HAP-1 (cell line): ENCODE data around the gene CDC14A.

Experiments used
- DNase-seq, 2 experiments: peaks; one replicate each; pipeline ENCODE4 v3.0.0-alpha.2; 2016 to 2020; ENCODE audit warnings: low spot score in 2 of 2
- H3K27me3 ChIP-seq: fragments of 250-450 bp; sonication (Bioruptor Pico); 2 replicates; pipeline ENCODE4 v1.5.1; 2020; ENCODE audit warnings: low read depth, mild to moderate bottlenecking, moderate library complexity
- H3K36me3 ChIP-seq: fragments of 250-450 bp; sonication (Bioruptor Pico); replicated peaks from 2 replicates; pipeline ENCODE4 v1.5.1; 2020; ENCODE audit warnings: mild to moderate bottlenecking
- H3K4me1 ChIP-seq: fragments of 250-450 bp; sonication (Bioruptor Pico); 2 replicates; pipeline ENCODE4 v1.5.1; 2020; ENCODE audit warnings: mild to moderate bottlenecking
- H3K4me3 ChIP-seq: fragments of 250-450 bp; sonication (Bioruptor Pico); 2 replicates; pipeline ENCODE4 v1.5.1; 2020; ENCODE audit warnings: mild to moderate bottlenecking, moderate library complexity
- H3K9me3 ChIP-seq: fragments of 250-450 bp; sonication (Bioruptor Pico); 2 replicates; pipeline ENCODE4 v1.5.1; 2020; ENCODE audit warnings: mild to moderate bottlenecking, moderate library complexity
- in situ Hi-C: fragments of 300-500 bp; cut with MboI; formaldehyde crosslinking; loops from 3 replicates; pipeline ENCODE4 v1.14.3; 2020; ENCODE audit warnings: low sequenced_read_pairs, inconsistent platforms, mixed read lengths

Gene CDC14A

GRCh38 chr1:100352267-100353070, at the start of gene CDC14A:
Gene CDC14A, plus strand, starts transcription at chr1:100352506. Its CDS starts 449 bp downstream, at chr1:100352955.
- in situ Hi-C loops: no loop called here
- no peaks in the 10 kb centered on the region for H3K9me3 ChIP-seq
- DNase-seq: peak; percentile 98 to 100
- no peaks in the 10 kb centered on the region for H3K27me3 ChIP-seq
- peak within 1 kb of the TSS; percentile 87 for H3K4me3 ChIP-seq
- H3K36me3 ChIP-seq: no peaks in the 10 kb centered on the region
- peaks cover 16% of the 10 kb centered on the region for H3K4me1 ChIP-seq

GRCh38 chr1:100302739-100303138, 49.6 kb upstream of the CDC14A start:
- in situ Hi-C loops: no loop called here
- Histone ChIP-seq H3K27me3 (no peaks in the 10 kb centered on the region), H3K4me3 (no peak overlapping the region), H3K9me3 (no peaks in the 10 kb centered on the region), H3K36me3 (no peaks in the 10 kb centered on the region), H3K4me1 (no peaks in the 10 kb centered on the region; the same call in 1 of the 2 replicates)
- DNase-seq: no peak

GRCh38 chr1:100304227-100304626, 48.1 kb upstream of the CDC14A start:
- no peaks in the 10 kb centered on the region; the same call in 1 of the 2 replicates for H3K4me1 ChIP-seq
- no peaks in the 10 kb centered on the region for H3K36me3 ChIP-seq
- H3K27me3 ChIP-seq: no peaks in the 10 kb centered on the region
- in situ Hi-C loops: no loop called here
- no peaks in the 10 kb centered on the region for H3K9me3 ChIP-seq
- no peak for DNase-seq
- no peak overlapping the region for H3K4me3 ChIP-seq

GRCh38 chr1:100304921-100305320, 47.4 kb upstream of the CDC14A start:
- H3K4me1 ChIP-seq: no peaks in the 10 kb centered on the region; the same call in 1 of the 2 replicates
- no peaks in the 10 kb centered on the region for H3K36me3 ChIP-seq
- H3K4me3 ChIP-seq: no peak overlapping the region
- no peaks in the 10 kb centered on the region for H3K27me3 ChIP-seq
- peak; percentile 28 to 72 for DNase-seq
- no peaks in the 10 kb centered on the region for H3K9me3 ChIP-seq
- in situ Hi-C loops: no loop called here

GRCh38 chr1:100305954-100306353, 46.4 kb upstream of the CDC14A start:
- Histone ChIP-seq H3K27me3 (no peaks in the 10 kb centered on the region), H3K4me3 (no peak overlapping the region), H3K36me3 (no peaks in the 10 kb centered on the region), H3K4me1 (no peaks in the 10 kb centered on the region; the same call in 1 of the 2 replicates), H3K9me3 (no peaks in the 10 kb centered on the region)
- in situ Hi-C loops: no loop called here
- no peak for DNase-seq

- in situ Hi-C loops: no loop called here
- no peak for DNase-seq
Measured at GRCh38 chr1:100306735-100307313, 45.5 kb upstream of the CDC14A start.

GRCh38 chr1:100308777-100309176, 43.5 kb upstream of the CDC14A start:
- in situ Hi-C loops: no loop called here
- H3K36me3 ChIP-seq: no peaks in the 10 kb centered on the region

More at GRCh38 chr1:100306735-100307313, 45.5 kb upstream of the CDC14A start:
- H3K36me3 ChIP-seq: no peaks in the 10 kb centered on the region
- H3K4me1 ChIP-seq: no peaks in the 10 kb centered on the region; the same call in 1 of the 2 replicates
- no peaks in the 10 kb centered on the region for H3K27me3 ChIP-seq
- H3K4me3 ChIP-seq: no peak overlapping the region
- H3K9me3 ChIP-seq: no peaks in the 10 kb centered on the region

GRCh38 chr1:100309863-100310262, 42.4 kb upstream of the CDC14A start:
- Histone ChIP-seq H3K27me3 (no peaks in the 10 kb centered on the region), H3K36me3 (no peaks in the 10 kb centered on the region), H3K4me3 (no peak overlapping the region), H3K4me1 (no peaks in the 10 kb centered on the region; the same call in 1 of the 2 replicates), H3K9me3 (no peaks in the 10 kb centered on the region)
- no peak for DNase-seq
- in situ Hi-C loops: no loop called here

More at GRCh38 chr1:100308777-100309176, 43.5 kb upstream of the CDC14A start:
- DNase-seq: no peak
- Histone ChIP-seq H3K27me3 (no peaks in the 10 kb centered on the region), H3K4me1 (no peaks in the 10 kb centered on the region; the same call in 1 of the 2 replicates), H3K9me3 (no peaks in the 10 kb centered on the region), H3K4me3 (no peak overlapping the region)

GRCh38 chr1:100313382-100313781, 38.9 kb upstream of the CDC14A start:
- H3K27me3 ChIP-seq: no peaks in the 10 kb centered on the region
- DNase-seq: no peak
- H3K9me3 ChIP-seq: no peaks in the 10 kb centered on the region; the same call in 1 of the 2 replicates
- no peaks in the 10 kb centered on the region for H3K4me1 ChIP-seq
- in situ Hi-C loops: no loop called here
- H3K4me3 ChIP-seq: no peak overlapping the region
- H3K36me3 ChIP-seq: no peaks in the 10 kb centered on the region

GRCh38 chr1:100316622-100317021, 35.7 kb upstream of the CDC14A start:
- Histone ChIP-seq H3K27me3 (no peaks in the 10 kb centered on the region), H3K9me3 (no peaks in the 10 kb centered on the region; the same call in 1 of the 2 replicates), H3K36me3 (no peaks in the 10 kb centered on the region), H3K4me1 (no peaks in the 10 kb centered on the region), H3K4me3 (no peak overlapping the region)
- no peak for DNase-seq
- in situ Hi-C loops: no loop called here

GRCh38 chr1:100320311-100321099, 31.8 kb upstream of the CDC14A start:
- H3K4me1 ChIP-seq: peaks cover 21% of the 10 kb centered on the region
- no peaks in the 10 kb centered on the region for H3K27me3 ChIP-seq
- H3K4me3 ChIP-seq: no peak overlapping the region
- H3K36me3 ChIP-seq: no peaks in the 10 kb centered on the region
- no peaks in the 10 kb centered on the region; the same call in 1 of the 2 replicates for H3K9me3 ChIP-seq
- in situ Hi-C loops: no loop called here
- no peak for DNase-seq

GRCh38 chr1:100321100-100321493, 31.2 kb upstream of the CDC14A start:
- no peaks in the 10 kb centered on the region for H3K9me3 ChIP-seq
- H3K36me3 ChIP-seq: no peaks in the 10 kb centered on the region
- in situ Hi-C loops: no loop called here
- H3K4me1 ChIP-seq: peaks cover 22% of the 10 kb centered on the region
- H3K4me3 ChIP-seq: no peak overlapping the region
- no peaks in the 10 kb centered on the region for H3K27me3 ChIP-seq
- no peak for DNase-seq

- Histone ChIP-seq H3K4me3 (no peak overlapping the region), H3K27me3 (peaks cover under 1% of the 10 kb centered on the region; the same call in 1 of the 2 replicates), H3K36me3 (no peaks in the 10 kb centered on the region), H3K4me1 (peaks cover 22% of the 10 kb centered on the region), H3K9me3 (no peaks in the 10 kb centered on the region)
- DNase-seq: no peak
- in situ Hi-C loops: no loop called here
Measured at GRCh38 chr1:100321506-100321905, 30.8 kb upstream of the CDC14A start.
